HEK293T (cell line): Measurements from ENCODE around the gene FCMR.

Source experiments
- CTCF ChIA-PET: fragments of 350-600 bp; formaldehyde crosslinking; extraction: SDS; loops from one replicate; lab custom pipeline; 2021; ENCODE audit warnings: antibody characterized with exemption, inconsistent platforms; lab: Yijun Ruan, JAX
- POLR2A ChIA-PET: fragments of 350-600 bp; formaldehyde crosslinking; extraction: SDS; loops from one replicate; lab custom pipeline; 2020; ENCODE audit warnings: antibody characterized with exemption, inconsistent platforms; lab: Yijun Ruan, JAX
- DNase-seq: peaks from one replicate; pipeline ENCODE4 v3.0.0; 2012; ENCODE audit warnings: mixed read lengths; ENCODE audit errors: extremely low spot score
- ARNT ChIP-seq: fragments of 450-650 bp; IDR thresholded peaks from 2 replicates; pipeline ENCODE4 v1.6.1; 2017; ENCODE audit warnings: mild to moderate bottlenecking
- BHLHE40 ChIP-seq: fragments of 450-650 bp; IDR thresholded peaks from 2 replicates; pipeline ENCODE4 v1.6.1; 2016; ENCODE audit warnings: mild to moderate bottlenecking, moderate library complexity, borderline replicate concordance
- CTBP1 ChIP-seq: fragments of 450-650 bp; IDR thresholded peaks from 2 replicates; pipeline ENCODE4 v1.6.1; 2016; ENCODE audit warnings: borderline replicate concordance
- ELF4 ChIP-seq: fragments of 450-650 bp; IDR thresholded peaks from 2 replicates; pipeline ENCODE4 v1.6.1; 2017; ENCODE audit warnings: antibody characterized with exemption
- FOXA1 ChIP-seq: fragments of 450-650 bp; IDR thresholded peaks from 2 replicates; pipeline ENCODE4 v1.6.1; 2016; ENCODE audit warnings: mild to moderate bottlenecking
- FOXK2 ChIP-seq: fragments of 450-650 bp; IDR thresholded peaks from 2 replicates; pipeline ENCODE4 v1.6.1; 2016; ENCODE audit warnings: mild to moderate bottlenecking
- FOXM1 ChIP-seq: fragments of 450-650 bp; IDR thresholded peaks from 2 replicates; pipeline ENCODE4 v1.6.1; 2017; ENCODE audit warnings: mild to moderate bottlenecking, borderline replicate concordance
- HDGF ChIP-seq: fragments of 450-650 bp; IDR thresholded peaks from 2 replicates; pipeline ENCODE4 v1.6.1; 2017; ENCODE audit warnings: antibody characterized with exemption, borderline replicate concordance
- L3MBTL2 ChIP-seq: fragments of 450-650 bp; conservative IDR thresholded peaks from 2 replicates; pipeline ENCODE4 v1.6.1; 2016; ENCODE audit warnings: mild to moderate bottlenecking
- LEF1 ChIP-seq: fragments of 450-650 bp; IDR thresholded peaks from 2 replicates; pipeline ENCODE4 v1.6.1; 2017; ENCODE audit warnings: mild to moderate bottlenecking, borderline replicate concordance
- NFRKB ChIP-seq: fragments of 450-650 bp; IDR thresholded peaks from 2 replicates; pipeline ENCODE4 v1.6.1; 2016; ENCODE audit warnings: mild to moderate bottlenecking, moderate library complexity
- PKNOX1 ChIP-seq: fragments of 450-650 bp; IDR thresholded peaks from 2 replicates; pipeline ENCODE4 v1.6.1; 2016
- SP1 ChIP-seq: fragments of 450-650 bp; IDR thresholded peaks from 2 replicates; pipeline ENCODE4 v1.6.1; 2017
- SUZ12 ChIP-seq: fragments of 450-650 bp; IDR thresholded peaks from 2 replicates; pipeline ENCODE4 v1.6.1; 2016; ENCODE audit warnings: mild to moderate bottlenecking
- TARDBP ChIP-seq: fragments of 450-650 bp; IDR thresholded peaks from 2 replicates; pipeline ENCODE4 v1.6.1; 2016
- ZNF384 ChIP-seq: fragments of 450-650 bp; IDR thresholded peaks from 2 replicates; pipeline ENCODE4 v1.6.1; 2016

Gene FCMR

DNA sequence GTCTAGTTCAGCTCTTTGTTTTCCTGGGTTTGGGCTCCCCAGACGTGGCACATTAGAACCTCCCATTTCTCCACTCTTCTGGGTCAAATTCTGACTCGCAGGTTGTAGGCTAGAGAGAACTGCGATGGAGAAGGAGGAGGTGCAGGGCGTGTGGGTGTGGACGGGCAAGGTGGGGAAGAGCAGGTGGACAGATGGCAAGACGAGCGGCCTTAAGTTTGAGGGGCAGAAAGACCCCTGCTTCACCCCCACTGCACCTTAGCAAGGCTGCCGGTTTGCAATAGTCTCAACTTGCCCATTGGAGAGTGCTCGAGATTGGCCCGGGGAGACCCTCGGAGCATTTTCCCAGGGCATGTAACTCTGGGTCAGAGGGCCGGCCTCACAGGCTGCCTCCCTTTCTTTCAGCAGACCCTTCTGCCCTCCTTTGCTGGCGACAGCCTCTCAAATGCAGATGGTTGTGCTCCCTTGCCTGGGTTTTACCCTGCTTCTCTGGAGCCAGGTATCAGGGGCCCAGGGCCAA is 22.8 kb downstream of the FCMR start:
- TF ChIP-seq HDGF (no peak), L3MBTL2 (no peak), FOXM1 (no peak), TARDBP (no peak), SUZ12 (no peak), SP1 (no peak), ARNT (no peak), LEF1 (no peak), CTBP1 (no peak), ELF4 (no peak), ZNF384 (no peak)
- no peak for DNase-seq
- POLR2A ChIA-PET, result no interaction called here
- CTCF ChIA-PET, result no interaction called here

DNA sequence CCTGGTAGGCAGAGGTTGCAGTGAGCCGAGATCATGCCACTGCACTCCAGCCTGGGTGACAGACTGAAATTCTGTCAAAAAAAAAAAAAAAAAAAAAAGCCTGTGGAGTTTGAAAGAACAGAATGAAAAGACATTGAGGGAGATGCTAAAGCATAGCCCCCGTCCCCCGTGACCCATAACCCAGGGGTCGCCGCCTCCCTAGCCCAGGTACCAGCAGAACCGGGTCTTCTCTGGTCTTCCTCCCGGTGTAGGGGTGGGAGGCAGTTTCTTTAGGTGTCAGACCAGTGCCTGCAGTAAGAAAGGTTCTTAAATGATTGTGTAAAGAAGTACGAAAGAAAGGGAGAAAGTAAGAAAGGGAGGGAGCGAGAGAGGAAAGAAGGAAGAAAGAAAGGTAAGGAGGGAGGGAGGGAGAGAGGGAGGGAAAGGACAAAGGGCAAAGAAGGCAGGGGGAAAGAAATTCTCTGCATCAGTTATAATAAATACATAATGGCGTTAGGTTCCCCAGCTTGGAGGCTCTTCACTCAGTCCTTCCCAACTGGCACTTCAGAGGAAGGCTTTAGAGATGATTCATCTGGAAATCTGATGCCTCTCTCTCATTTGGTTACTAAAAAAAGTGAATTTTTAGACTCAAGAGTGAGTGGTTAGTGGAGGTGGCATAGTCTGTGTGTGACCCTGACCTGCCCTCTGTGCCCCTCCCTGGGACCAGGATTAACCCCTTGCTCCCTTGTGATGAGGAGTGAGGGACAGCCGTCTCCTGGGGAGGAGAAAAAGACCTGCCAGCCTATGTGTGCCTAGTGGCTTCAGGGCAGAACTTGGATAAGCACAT is 23.4 kb downstream of the FCMR start:
- TF ChIP-seq ZNF384, result no peak
- no peak for TF ChIP-seq SUZ12
- no peak for TF ChIP-seq FOXM1
- no peak for TF ChIP-seq CTBP1
- no peak for TF ChIP-seq LEF1
- no peak for TF ChIP-seq PKNOX1
- TF ChIP-seq HDGF, result no peak
- no peak for TF ChIP-seq FOXA1
- TF ChIP-seq BHLHE40, result no peak
- no peak for DNase-seq
- ChIA-PET CTCF (no interaction called here), POLR2A (no interaction called here)

DNA sequence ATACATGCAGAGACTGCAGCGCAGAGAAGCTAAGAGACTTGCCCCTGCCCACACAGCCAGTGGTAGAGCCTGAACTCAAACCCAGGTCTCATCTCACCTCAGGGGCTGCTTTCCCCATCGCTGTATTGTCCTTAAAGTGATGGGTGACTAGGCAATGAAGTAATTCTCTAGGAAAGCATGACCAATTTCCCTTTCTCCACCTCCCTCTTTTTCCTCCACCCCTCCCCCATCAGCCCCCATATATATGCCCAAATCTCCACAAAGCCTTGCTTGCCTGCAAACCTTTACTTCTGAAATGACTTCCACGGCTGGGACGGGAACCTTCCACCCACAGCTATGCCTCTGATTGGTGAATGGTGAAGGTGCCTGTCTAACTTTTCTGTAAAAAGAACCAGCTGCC is 24.6 kb downstream of the FCMR start, which contains the start of gene IL24:
Gene IL24, plus strand, starts transcription at position 269 of the 400 bp plus-strand sequence. CDS start 390 bp downstream, outside the sequence.
- CTCF ChIA-PET, result interaction anchor here (0.6 kb wide), 1 partner anchor 233 kb away, joined by 3 read pairs; no protein-coding TSS in a partner anchor
- POLR2A ChIA-PET, result no interaction called here
- TF ChIP-seq CTBP1, result no peak
- no peak for TF ChIP-seq TARDBP
- TF ChIP-seq NFRKB, result no peak
- TF ChIP-seq SP1, result no peak
- TF ChIP-seq BHLHE40, result no peak
- no peak for TF ChIP-seq FOXK2
- TF ChIP-seq FOXA1, result no peak
- no peak for TF ChIP-seq ZNF384
- TF ChIP-seq L3MBTL2, result no peak
- DNase-seq, result no peak

GRCh38 chr1:206896261-206896660 is 25.5 kb downstream of the FCMR start:
- DNase-seq, result no peak
- no peak for TF ChIP-seq CTBP1
- no peak for TF ChIP-seq SP1
- TF ChIP-seq SUZ12, result no peak
- no peak for TF ChIP-seq PKNOX1
- no peak for TF ChIP-seq FOXA1
- ChIA-PET CTCF (interaction anchor here (1.2 kb wide), 1 partner anchor 31 kb away, joined by 3 read pairs; the partner anchor contains the start of gene IL20), POLR2A (no interaction called here)

- POLR2A ChIA-PET, result no interaction called here
- CTCF ChIA-PET, result interaction anchor here (1.2 to 1.3 kb wide), 2 partner anchors 16 to 30 kb away, joined by 3 to 5 read pairs; partner anchors contain the start of gene IL20
- no peak for DNase-seq
- TF ChIP-seq ELF4 (no peak), ZNF384 (no peak), NFRKB (no peak), FOXM1 (no peak), ARNT (no peak)
Measured at GRCh38 chr1:206895837-206896242, 25.9 kb downstream of the FCMR start.

DNA sequence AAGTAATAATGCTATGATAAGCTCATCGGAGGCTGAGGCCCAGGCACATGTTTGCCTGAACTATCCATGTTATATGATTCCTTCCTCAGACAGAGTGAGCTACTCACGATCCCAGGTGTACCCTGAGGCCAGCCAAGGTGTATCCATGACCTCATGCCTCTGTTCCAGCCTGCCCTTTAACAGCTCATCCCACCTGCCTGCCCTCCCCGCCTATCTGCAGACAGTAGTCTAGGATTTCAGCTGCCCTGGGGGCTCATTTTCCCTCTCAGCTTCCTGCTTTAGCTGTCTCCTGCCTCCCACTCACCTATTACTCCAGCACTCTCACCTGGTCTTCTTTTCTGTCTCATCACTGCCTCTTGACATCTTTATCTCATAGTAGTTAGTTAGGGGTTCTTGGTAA is 26.4 kb downstream of the FCMR start:
- ChIA-PET POLR2A (no interaction called here), CTCF (interaction anchor here (0.7 to 1.3 kb wide), 4 partner anchors 17 to 237 kb away, joined by 3 to 5 read pairs (median 3); partner anchors contain the start of gene IL20)

GRCh38 chr1:206893380-206893779 is 28.4 kb downstream of the FCMR start:
- ChIA-PET POLR2A (no interaction called here), CTCF (interaction anchor here (1.8 kb wide), 1 partner anchor 15 kb away, joined by 6 read pairs; no protein-coding TSS in a partner anchor)
- TF ChIP-seq L3MBTL2 (no peak), SUZ12 (no peak), ZNF384 (no peak), CTBP1 (no peak), SP1 (no peak), TARDBP (no peak), FOXM1 (no peak), NFRKB (no peak), LEF1 (no peak), FOXA1 (no peak), BHLHE40 (no peak), ELF4 (no peak), HDGF (no peak), PKNOX1 (no peak)
- DNase-seq, result no peak

More for the DNA sequence above, 26.4 kb downstream of the FCMR start:
- TF ChIP-seq LEF1 (no peak), ARNT (no peak), FOXM1 (no peak), FOXK2 (no peak), HDGF (no peak)
- DNase-seq, result no peak
